CD4-positive, alpha-beta T cell treated with Interleukin-6 at 100 ng/mL for 8 hours (primary cell): ENCODE data around the gene CTSZ.
A peak's percentile ranks its signal among the peaks of the same experiment; 100 is the strongest.
"Not testable (repeated sequence)": the region's sequence is repeated elsewhere in the genome, so short reads cannot be mapped to it uniquely, and the experiment has no call there.

ENCODE experiments used
- DNase-seq: peaks from one replicate; pipeline ENCODE4 v3.0.0-alpha.2; 2020; ENCODE audit warnings: mixed read lengths, low spot score

The CTSZ gene

DNA sequence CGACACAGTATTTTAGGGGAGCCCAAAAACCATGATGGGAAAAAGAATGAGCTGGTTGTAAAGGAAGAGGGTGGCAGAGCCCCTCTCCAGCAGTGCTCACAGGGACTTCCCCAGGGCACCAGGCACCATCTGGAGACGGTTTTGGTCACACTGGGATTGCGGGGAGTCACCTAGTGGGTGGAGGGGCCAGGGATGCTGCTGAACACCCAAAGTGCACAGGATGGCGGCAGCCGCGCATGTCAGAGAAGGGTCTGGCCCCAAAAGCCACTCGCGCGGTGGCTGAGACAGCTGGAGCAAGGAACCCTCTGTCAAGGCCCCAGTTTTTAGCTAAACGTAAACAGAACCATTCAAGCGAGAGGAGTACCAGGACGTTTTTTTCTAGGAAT is 10.8 kb downstream of the CTSZ start:
- no peak for DNase-seq

DNA sequence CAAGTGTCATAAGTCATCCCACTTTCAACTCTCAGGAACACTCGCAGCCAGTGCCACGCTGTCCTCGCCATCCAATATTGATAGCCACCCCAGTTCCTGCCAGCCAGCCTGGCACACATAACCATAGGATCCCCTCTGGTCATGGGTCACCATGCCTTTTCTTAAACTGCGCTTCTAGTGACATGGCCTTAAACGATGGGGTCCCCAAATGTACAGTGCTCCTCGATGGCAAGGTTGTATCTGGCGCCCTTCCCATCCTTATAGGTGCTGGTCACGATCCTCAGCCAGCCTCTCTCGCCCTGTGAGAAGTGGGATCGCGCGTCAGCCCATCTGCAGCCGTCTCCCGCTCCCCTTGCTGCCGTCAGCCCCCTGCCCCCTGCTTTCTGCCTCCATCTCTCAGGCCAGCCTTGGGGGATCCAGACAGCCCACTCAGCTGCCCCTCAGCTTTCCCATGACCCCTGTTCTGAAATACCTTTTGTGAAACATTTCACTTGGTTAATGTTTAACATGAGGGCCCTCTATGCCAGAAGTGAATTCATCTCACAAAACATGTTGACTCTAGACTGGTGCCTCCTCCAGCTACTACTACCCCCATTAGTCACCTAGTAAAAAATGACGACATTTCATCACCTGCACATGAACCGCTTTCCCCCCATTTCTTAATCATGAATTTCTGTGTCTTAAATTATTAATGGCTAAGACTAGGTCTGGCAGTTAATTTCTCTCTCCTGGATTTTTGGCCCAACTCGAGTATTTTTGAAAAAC is 11.4 kb downstream of the CTSZ start:
- no peak for DNase-seq

DNA sequence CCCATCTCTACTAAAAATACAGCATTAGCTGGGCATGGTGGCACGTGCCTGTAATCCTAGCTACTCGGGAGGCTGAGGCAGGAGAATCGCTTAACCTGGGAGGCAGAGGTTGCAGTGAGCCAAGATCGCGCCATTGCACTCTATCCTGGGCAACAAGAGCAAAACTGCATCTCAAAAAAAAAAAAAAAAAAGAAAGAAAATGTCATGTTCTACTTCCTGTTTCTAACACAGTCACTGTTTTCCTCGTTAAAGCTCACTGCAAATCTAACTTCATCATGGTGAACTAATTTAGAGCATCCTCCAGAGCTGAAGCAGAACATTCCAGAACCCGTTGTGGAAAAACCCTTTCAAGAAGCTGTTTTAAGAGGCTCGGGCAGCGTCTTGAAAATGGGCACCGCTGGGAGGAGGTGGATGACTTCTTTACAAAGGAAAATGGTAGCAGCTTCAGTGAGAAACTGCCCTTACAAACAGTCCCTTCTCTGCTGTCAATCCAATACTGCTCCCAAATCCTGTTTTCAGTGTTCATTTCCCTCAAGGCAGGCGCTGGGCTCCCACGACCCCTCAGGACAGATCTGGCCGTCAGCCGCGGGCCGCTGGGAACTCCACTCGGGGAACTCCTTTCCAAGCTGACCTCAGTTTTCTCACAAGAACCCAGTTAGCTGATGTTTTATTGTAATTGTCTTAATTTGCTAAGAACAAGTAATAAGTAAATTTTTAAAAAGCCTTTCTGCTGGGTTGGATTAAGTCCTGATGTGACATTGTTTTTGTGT is 12.5 kb downstream of the CTSZ start:
- no peak for DNase-seq

DNA sequence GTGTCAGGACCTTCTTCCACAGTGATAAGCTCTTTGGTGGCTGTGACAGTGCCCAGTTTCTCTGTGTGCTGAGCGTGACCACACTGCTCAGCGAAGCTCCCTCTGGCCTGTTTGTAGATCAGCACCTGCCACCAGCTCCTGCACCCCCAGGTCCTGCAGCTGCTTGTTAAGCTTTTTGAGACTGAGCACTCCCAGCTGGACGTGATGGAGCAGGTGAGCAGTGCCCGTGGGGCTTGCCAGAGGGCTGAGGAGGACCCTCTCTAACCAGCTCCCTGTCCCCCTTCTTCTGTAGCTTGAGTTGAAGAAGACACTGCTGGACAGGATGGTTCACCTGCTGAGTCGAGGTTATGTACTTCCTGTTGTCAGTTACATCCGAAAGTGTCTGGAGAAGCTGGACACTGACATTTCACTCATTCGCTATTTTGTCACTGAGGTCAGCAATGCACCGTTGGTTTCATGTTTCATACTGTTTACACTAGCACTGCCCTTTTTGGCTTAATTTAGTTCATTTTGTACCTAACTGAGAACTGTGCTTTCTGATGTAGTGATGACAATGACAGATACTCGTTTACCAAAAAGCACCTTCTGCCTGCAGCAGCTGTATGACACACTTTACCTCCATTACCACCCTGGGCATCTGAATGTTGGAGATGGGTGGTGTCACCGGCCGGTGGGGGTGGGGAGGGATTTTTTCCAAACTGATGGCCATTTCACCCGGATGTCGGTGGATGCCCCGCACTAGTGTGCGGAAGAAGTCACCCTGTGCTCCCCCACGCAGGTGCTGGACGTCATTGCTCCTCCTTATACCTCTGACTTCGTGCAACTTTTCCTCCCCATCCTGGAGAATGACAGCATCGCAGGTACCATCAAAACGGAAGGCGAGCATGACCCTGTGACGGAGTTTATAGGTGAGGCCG is 13.5 kb downstream of the CTSZ start:
- DNase-seq = no peak

DNA sequence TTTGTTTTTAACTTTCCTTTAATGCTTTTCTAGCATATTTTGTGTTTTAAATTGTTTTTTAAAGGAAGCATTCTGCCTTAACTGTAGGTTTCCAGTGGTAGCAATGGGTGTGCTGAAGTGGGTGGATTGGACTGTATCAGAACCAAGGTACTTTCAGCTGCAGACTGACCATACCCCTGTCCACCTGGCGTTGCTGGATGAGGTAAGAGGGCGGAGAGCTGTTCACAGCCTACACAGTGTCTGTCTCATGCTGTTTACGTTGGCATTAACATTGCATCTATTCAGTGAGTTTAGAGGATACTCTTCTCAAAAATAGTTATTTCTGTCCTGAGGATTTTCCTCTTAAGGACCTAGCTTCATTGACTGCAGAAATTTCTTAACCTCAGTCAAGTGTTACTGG is 14.1 kb downstream of the CTSZ start:
- DNase-seq = no peak

DNA sequence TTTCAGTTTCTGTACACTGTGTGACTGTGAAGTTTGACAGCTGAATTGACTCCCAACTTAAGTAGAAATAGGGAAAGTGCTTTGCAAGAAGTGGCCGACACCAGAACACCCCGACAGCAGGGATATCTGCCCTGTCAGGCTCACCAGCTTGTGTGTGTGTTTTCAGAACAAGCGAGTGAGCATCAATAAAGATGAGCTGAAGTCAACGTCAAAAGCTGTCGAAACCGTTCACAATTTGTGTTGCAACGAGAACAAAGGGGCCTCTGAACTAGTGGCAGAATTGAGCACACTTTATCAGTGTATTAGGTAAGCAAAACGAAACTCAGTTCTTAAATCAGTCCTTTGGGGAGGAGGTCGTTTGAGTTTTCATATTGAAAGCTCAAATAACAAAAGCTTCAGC is 15.3 kb downstream of the CTSZ start:
- no peak for DNase-seq

DNA sequence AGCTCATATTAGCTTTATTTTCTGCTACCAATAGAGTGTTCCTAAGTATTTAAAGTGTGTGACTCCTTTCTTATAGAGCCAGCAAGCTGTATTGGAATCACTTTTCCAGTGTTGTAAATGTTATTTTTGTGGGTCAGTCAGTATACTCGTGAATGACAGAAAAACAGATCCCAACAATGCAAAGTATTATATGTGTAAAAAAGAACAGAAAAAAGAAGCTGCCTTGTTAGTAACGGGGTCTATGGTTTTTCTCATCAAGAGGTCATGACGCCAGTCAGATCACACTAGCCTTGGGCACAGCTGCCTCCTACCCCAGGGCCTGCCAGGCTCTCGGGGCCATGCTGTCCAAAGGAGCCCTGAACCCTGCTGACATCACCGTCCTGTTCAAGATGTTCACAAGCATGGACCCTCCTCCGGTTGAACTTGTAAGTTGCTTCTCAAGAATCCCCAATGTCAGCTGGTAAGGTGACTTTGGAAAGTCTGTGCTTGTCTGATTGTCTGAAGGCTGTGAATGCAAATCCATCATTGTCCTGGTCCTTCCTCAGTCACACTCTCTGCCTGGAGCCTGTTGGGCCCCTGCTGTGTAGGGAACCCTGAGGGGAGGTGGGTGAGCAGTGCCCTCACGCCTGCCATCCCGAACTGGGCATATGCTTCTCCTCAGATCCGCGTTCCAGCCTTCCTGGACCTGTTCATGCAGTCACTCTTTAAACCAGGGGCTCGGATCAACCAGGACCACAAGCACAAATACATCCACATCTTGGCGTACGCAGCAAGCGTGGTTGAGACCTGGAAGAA is 16.2 kb downstream of the CTSZ start:
- no peak for DNase-seq

DNA sequence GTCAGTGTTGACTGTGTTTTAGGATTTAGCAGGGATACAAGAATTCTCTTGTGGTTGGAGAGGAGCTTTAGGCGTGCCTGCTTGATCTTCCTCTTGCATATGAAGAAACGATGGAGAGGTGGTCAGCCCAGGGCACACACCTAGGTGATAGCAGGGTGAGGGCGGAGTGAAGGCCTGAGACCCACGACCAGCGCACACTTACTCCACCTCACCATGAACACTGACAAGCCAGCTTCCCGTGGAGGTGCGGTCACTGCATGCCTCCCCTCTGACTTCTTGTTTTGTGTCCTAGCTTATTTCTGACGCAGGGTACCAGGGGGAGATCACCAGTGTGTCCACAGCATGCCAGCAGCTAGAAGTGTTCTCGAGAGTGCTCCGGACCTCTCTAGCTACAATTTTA is 17.9 kb downstream of the CTSZ start:
- DNase-seq = no peak

DNA sequence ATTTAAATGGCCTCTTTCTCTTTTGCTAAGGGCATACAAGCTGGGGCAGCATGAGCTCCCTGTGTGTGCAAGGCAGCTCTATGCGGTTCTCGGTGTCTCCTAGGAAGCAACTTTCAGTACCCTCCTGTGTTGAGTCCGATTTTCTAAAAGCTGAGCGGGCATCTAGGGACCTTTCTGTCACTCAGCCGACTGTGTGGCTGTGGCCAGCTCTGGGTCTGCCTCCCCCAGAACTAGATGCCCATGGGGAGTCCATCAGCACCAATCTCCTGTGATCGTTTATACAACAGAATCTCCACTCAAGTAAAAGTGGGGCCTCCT is 18.5 kb downstream of the CTSZ start:
- no peak for DNase-seq

DNA sequence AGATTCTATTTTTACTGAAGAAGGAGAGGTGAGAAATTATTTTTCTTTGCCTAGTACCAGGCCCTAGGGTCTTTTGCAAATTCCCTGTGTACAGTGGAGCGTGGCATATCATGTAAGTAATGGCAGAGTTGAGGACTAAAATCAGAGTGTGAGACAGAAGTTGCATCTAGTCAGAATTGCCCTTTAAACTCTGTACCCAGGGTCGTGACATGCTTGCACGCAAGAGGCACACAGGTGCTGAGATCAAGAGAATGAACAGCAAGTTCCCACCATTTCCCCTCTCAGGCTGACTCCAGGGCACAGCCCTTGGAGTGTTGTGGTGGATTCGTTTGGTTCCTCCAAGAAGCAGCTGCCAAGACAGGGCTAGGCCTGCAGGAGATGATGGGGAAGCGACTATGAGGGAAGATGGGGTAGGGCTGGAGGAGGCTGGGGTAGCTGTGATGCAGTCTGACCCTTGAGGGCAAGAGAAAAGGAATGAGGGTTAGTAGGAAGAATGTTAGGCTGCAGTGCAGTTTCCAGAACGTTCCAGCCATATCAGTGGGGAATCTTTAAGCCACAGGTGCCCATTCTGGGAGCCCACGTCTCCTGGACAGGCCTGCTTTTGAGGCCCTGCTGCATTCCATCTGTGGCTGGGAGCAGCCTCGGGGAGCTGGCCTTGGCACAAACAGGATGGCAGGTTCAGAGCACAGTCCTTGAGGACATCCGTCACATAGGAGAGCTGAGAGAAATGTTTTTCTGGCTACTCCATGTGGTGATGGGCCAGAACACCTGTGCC is 19.1 kb downstream of the CTSZ start:
- no peak for DNase-seq

DNA sequence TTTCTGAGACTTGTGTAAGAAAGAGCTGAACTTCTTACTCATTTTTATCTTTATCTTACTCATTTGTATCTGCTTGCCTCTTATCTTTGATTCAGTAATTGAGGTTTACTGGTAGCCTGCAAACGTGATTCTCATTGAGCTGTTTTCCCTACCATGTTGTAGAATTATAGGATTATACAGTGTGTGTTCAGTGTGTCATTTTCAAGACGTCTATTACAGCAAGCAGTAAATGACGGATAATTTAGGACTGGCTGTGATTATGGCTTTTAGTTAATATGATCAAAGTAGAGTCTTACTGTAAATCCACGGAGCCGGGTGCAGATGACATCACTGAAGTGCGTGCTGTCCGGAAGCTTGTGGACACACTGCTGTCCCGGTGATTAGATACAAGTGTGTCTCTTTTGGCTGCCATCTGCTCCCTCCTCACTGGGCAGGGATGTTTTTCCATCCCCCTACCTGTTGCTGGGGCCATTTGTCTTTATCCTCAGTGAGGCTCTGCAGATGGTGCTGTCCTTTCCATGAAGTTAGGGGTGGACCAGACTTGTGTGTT is 20.0 kb downstream of the CTSZ start:
- DNase-seq = no peak

DNA sequence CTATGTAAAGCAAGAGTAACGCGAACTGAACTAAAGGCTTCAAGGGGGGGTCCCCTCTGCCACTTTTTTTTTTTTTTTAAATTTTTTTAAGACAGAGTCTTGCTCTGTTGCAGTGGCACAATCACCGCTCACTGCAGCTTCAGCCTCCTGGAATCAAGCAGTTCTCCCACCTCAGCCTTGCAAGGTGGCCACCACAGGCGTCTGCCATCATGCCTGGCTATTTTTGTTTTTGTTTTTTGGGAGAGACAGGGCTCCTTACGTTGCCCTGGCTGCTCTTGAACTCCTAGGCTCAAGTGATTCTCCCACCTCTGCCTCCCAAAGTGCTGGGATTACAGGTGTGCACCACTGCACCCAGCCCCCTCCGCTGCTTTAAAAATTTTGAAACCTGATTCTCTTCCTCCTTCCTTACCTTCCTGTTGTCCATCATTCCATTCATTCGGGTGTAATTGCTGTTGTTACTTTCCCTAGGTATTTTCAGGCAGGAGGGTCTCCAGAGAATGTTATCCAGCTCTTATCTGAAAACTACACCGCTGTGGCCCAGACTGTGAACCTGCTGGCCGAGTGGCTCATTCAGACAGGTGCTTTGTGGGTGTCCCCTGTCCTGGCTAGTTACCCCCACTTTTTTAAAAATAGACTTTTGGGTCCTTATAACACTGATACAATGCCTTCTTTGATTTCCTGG is 20.6 kb downstream of the CTSZ start:
- no peak for DNase-seq

DNA sequence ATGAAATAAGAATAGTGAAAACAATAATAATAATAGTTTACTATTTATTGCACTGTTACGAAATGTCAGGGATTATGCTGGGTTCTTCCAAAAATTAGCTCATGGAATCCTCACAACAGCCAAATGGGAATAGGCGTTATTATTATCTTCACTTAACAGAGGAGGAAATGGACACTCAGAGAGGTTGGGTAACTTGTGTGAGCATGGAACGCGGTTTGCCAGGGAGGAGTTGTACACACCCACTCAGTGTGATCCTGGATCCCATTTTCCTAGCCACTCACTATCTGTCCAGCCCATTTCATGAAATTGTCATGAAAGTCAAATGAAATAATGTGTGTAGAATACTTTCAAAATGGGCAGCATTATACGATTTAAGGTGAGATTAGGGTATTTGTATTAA is 21.4 kb downstream of the CTSZ start:
- no peak for DNase-seq

DNA sequence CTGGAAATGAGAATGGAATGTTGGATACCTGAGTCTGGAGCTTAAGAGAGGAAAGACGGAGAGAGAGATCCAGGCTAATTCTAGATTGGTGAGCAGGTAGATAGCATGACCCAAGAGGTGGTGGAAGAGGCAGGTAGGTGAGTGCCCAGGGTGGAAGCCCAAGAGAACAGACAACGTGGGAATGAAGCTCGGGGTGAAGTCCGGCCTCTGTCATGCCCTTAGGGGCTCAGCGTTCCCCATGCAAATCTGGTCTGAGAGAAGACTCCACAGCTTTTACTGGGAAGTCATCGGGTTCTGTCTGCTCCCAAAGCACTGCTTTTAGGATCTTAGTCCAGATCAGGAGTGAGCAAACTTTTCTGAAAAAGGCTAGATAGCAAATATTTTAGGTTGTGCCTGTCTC is 22.4 kb downstream of the CTSZ start:
- DNase-seq = no peak

DNA sequence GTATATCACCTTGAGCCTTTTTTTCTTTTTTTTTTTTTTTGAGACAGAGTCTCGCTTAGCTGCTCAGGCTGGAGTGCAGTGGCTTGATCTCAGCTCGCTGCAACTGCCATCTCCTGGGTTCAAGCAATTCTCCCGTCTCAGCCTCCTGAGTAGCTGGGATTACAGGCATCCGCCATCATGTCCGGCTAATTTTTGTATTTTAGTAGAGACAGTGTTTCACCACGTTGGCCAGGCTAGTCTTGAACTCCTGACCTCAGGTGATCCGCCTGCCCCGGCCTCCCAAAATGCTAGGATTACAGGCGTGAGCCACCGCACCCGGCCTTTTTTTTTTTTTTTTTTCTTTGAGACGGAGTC is 24.0 kb downstream of the CTSZ start:
- not testable (repeated sequence) for DNase-seq

DNA sequence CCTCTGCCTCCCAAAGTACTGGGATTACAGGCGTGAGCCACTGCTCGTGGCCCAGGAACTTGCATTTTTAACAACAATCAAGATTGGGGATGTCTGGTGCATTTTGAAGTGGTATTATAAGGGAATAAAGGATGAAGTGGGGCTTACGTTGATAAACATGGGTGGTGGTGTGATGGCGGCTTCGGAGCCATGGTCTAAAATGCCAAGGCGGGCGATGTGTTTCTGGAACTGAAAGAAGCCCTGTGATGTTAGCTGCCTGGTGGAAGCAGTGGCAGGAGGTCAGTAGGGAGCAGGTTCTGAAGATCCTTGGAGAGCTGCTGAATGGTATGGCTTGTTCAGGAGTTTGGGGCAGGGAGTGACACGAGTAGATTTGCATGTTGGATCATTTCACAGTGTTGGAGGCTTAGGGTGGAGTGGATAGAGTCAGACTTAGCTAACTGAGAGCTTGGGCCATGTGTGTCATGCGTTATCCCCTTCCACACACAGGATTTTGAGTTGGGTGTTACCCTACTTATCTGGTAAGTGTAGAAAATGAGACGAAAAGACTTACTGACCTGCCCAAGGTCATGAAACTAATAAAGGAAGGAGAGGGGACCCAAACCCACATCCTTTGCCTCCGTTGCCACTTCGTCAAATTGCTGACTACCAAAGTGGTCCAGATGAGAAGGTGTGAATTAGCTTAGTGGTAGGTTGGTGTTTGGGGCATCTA is 24.5 kb downstream of the CTSZ start:
- DNase-seq = no peak

DNA sequence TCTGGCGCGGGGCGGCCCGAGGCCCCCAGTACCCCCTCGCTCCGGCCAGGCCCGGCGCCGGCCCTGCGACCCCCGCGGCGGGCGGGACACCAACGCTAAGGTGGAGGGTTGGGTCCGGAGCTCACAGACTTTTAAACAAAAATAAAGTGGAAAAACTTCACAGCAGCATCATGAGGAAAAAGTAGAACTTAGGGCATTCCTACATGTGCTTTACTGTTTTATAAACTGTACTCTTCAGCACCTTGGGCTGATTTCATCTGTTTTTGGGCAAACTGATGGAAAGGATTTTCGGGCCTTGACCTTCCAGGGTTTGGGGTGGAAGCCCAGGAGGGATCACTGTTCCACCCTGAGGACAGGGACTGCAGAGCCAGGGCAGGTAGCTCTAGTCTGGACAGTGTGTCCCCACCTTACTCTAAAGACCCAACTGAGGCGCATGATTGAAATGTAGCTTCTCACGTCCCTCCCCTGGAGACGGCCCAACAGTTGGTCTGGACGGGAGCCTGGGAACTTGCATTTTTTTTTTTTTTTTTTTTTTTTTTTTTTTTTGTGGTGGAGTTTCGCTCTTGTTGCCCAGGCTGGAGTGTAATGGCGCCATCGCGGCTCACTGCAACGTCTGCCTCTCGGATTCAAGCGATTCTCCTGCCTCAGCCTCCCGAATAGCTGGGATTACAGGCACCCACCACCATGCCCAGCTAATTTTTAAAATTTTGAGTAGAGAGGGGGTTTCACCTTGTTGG is 25.3 kb downstream of the CTSZ start:
- DNase-seq = no peak

DNA sequence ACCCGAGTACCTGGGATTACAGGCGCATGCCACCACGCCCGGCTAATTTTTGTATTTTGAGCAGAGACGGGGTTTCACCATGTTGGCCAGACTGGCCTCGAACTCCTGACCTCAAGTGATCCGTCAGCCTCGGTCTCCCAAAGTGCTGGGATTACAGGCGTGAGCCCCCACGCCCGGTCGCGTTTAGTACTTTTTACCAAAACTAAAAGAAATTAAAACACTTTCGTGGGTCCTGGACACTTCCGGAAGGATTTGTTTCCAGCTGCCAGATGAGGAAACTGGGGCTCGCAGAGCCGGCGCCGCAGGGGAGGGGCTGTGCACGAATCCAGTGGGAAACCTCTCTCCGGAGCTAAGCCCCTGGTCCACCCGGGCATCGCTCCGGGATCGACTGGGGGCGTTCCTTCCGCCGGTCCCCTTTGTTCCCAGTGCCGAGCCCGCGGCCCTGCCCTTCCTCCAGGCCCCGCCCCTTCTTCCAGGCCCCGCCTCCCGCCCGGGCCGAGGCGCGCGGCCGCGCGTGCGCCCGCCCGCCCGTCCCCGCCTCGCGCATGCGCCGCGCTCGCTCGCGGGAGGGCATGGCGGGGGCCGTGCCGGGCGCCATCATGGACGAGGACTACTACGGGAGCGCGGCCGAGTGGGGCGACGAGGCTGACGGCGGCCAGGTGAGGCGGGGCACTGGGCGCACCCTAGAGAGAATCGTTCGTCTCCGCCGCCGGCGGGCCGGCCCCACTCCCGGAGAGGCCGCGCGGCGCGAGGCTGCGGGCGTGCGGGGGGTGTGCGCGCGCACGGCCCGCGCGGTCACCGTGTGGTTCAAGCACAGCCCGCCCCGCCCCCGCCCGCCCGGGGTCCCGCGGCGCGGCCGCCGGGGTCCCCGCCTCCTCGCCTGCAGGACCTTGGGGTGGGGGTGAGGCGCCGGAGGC is 26.1 kb downstream of the CTSZ start, which contains the start of gene NELFCD:
Gene NELFCD, plus strand, starts transcription at position 546 of the 917 bp plus-strand sequence. Its CDS starts 54 bp downstream, at position 600.
- peak; percentile 83 for DNase-seq
